Left ventricle myocardium superior (tissue), 1 donor: ENCODE data around the gene GPBP1. TPM values are rescaled to one million over a fixed set of nuclear protein-coding genes. Genes with fewer than 3 reads are reported as not detected.
"Not testable (repeated sequence)": the region's sequence is repeated elsewhere in the genome, so short reads cannot be mapped to it uniquely, and the experiment has no call there.

ENCODE experiments used
- ATAC-seq: fragments of 200-7000 bp; cut with Tn5 transposase; one replicate; pipeline ENCODE4 v1.9.1; 2020; ENCODE audit warnings: mild to moderate bottlenecking, moderate library complexity
- DNase-seq: peaks from one replicate; pipeline ENCODE4 v3.0.0-alpha.2; 2020
- intact Hi-C: fragments of 100-400 bp; cut with micrococcal nuclease; formaldehyde crosslinking; loops from one replicate; pipeline ENCODE4 v1.11.0; 2022
- total RNA-seq: library from RNA; stranded (reverse); fragmentation: NEBNext Ultra II Directional; extraction: Animal tissue kit (Norgen Biotek cat#: 25700); gene quantifications from one replicate; pipeline ENCODE4 v1.2.1, GENCODE V29; 2021
- donor health status: DM: no; HTN: yes; CAD: no; lungs with severe emphysema.

GPBP1 gene
- total RNA-seq, 1 donor from 2014 or later: 60.2 TPM

GRCh38 chr5:57175551-57176309 is 1.9 kb downstream of the GPBP1 start:
- intact Hi-C loops: loop anchor here (10.0 kb wide), 1 partner anchor 49 kb away; no protein-coding TSS in a partner anchor
- ATAC-seq (no peak), DNase-seq (no peak)

GRCh38 chr5:57176350-57176857 is 2.5 kb downstream of the GPBP1 start:
- intact Hi-C loops: loop anchor here (10.0 kb wide), 1 partner anchor 48 kb away; no protein-coding TSS in a partner anchor
- no peak for ATAC-seq

GRCh38 chr5:57177479-57178156 is 3.8 kb downstream of the GPBP1 start:
- intact Hi-C loops: loop anchor here (10.0 kb wide), 1 partner anchor 47 kb away; no protein-coding TSS in a partner anchor
- ATAC-seq (no peak), DNase-seq (no peak)

More at GRCh38 chr5:57176350-57176857, 2.5 kb downstream of the GPBP1 start:
- no peak for DNase-seq

- ATAC-seq, DNase-seq: not testable (repeated sequence)
- intact Hi-C loops: loop anchor here (10.0 kb wide), 1 partner anchor 47 kb away; no protein-coding TSS in a partner anchor
Observed at GRCh38 chr5:57178238-57178637, 4.4 kb downstream of the GPBP1 start.

- intact Hi-C loops: loop anchor here (10.0 kb wide), 1 partner anchor 45 kb away; no protein-coding TSS in a partner anchor
- no peak for DNase-seq
Observed at GRCh38 chr5:57179262-57180200, 5.7 kb downstream of the GPBP1 start.

GRCh38 chr5:57181154-57181553 is 7.3 kb downstream of the GPBP1 start:
- intact Hi-C loops: no loop called here
- ATAC-seq (no peak), DNase-seq (no peak)

More at GRCh38 chr5:57179262-57180200, 5.7 kb downstream of the GPBP1 start:
- peak; percentile 57 for ATAC-seq

- DNase-seq (no peak), ATAC-seq (no peak)
- intact Hi-C loops: no loop called here
Observed at GRCh38 chr5:57184322-57184721, 10.5 kb downstream of the GPBP1 start.

- intact Hi-C loops: no loop called here
- DNase-seq (no peak), ATAC-seq (no peak)
Observed at GRCh38 chr5:57185313-57185712, 11.5 kb downstream of the GPBP1 start.

- intact Hi-C loops: no loop called here
- no peak for DNase-seq
- ATAC-seq: no peak
Observed at GRCh38 chr5:57186194-57186593, 12.3 kb downstream of the GPBP1 start.

GRCh38 chr5:57187977-57188376 is 14.1 kb downstream of the GPBP1 start:
- not testable (repeated sequence) for ATAC-seq

GRCh38 chr5:57189515-57189914 is 15.7 kb downstream of the GPBP1 start:
- intact Hi-C loops: no loop called here
- DNase-seq: no peak
- peak; percentile 27 for ATAC-seq

More at GRCh38 chr5:57187977-57188376, 14.1 kb downstream of the GPBP1 start:
- DNase-seq, intact Hi-C loops: not testable (repeated sequence)

GRCh38 chr5:57190593-57190992 is 16.7 kb downstream of the GPBP1 start:
- ATAC-seq: no peak
- intact Hi-C loops: no loop called here

GRCh38 chr5:57191163-57191562 is 17.3 kb downstream of the GPBP1 start:
- ATAC-seq (no peak), DNase-seq (no peak)
- intact Hi-C loops: no loop called here

More at GRCh38 chr5:57190593-57190992, 16.7 kb downstream of the GPBP1 start:
- no peak for DNase-seq

- DNase-seq: no peak
- no peak for ATAC-seq
- intact Hi-C loops: no loop called here
Observed at GRCh38 chr5:57191986-57192385, 18.1 kb downstream of the GPBP1 start.

- intact Hi-C loops, ATAC-seq: not testable (repeated sequence)
Observed at GRCh38 chr5:57192832-57193231, 19.0 kb downstream of the GPBP1 start.

GRCh38 chr5:57193757-57194413 is 20.0 kb downstream of the GPBP1 start:
- DNase-seq: no peak
- intact Hi-C loops: no loop called here
- no peak for ATAC-seq

More at GRCh38 chr5:57192832-57193231, 19.0 kb downstream of the GPBP1 start:
- DNase-seq: not testable (repeated sequence)

- intact Hi-C loops: no loop called here
- ATAC-seq: no peak
Observed at GRCh38 chr5:57194653-57195052, 20.8 kb downstream of the GPBP1 start.

GRCh38 chr5:57195060-57195459 is 21.2 kb downstream of the GPBP1 start:
- ATAC-seq (no peak), DNase-seq (no peak)
- intact Hi-C loops: no loop called here

More at GRCh38 chr5:57194653-57195052, 20.8 kb downstream of the GPBP1 start:
- DNase-seq: no peak
